Type B pancreatic cell (in vitro differentiated cells): ENCODE data around the gene TOM1. TPM values are rescaled to one million over a fixed set of nuclear protein-coding genes. Genes with fewer than 3 reads are reported as not detected.
"Not testable (repeated sequence)": the region's sequence is repeated elsewhere in the genome, so short reads cannot be mapped to it uniquely, and the experiment has no call there.

ENCODE experiments used
- DNase-seq: peaks from one replicate; pipeline ENCODE4 v3.0.0; 2021; ENCODE audit warnings: mixed read lengths; ENCODE audit not compliant: unreplicated experiment; ENCODE audit errors: extremely low spot score
- H3K27ac Mint-ChIP-seq: 2 replicates; pipeline ENCODE4 v1.8.0; 2021; ENCODE audit warnings: mild to moderate bottlenecking, mixed read lengths
- H3K27me3 Mint-ChIP-seq: 2 replicates; pipeline ENCODE4 v1.8.0; 2021; ENCODE audit warnings: mixed read lengths
- H3K36me3 Mint-ChIP-seq: 2 replicates; pipeline ENCODE4 v1.8.0; 2021; ENCODE audit warnings: mixed read lengths
- H3K4me1 Mint-ChIP-seq: one replicate; pipeline ENCODE4 v1.8.0; 2021; ENCODE audit warnings: mixed read lengths; ENCODE audit not compliant: unreplicated experiment
- H3K4me3 Mint-ChIP-seq: 2 replicates; pipeline ENCODE4 v1.8.0; 2021; ENCODE audit warnings: mild to moderate bottlenecking, mixed read lengths
- H3K9me3 Mint-ChIP-seq: 2 replicates; pipeline ENCODE4 v1.8.0; 2021; ENCODE audit warnings: mixed read lengths
- total RNA-seq: library from RNA; stranded (reverse); gene quantifications from 2 replicates; pipeline ENCODE4 v1.2.1, GENCODE V29; 2021; ENCODE audit warnings: low replicate concordance
- TF ChIP-seq, protein P1 (sequence below): fragments of 200-600 bp; sonication (generic); conservative IDR thresholded peaks from 2 replicates; pipeline ENCODE4 v1.5.0; 2021; ENCODE audit warnings: antibody characterized with exemption, mild to moderate bottlenecking

Gene TOM1
- total RNA-seq, 1 donor from 2014 or later: 37.6 TPM

GRCh38 chr22:35357883-35358621 lies 58.4 kb downstream of the TOM1 start:
- H3K4me1 Mint-ChIP-seq: peaks cover 8% of the 10 kb centered on the region
- no peak for DNase-seq
- H3K4me3 Mint-ChIP-seq: no peak overlapping the region
- H3K36me3 Mint-ChIP-seq: no peaks in the 10 kb centered on the region
- TF ChIP-seq, protein P1, sequence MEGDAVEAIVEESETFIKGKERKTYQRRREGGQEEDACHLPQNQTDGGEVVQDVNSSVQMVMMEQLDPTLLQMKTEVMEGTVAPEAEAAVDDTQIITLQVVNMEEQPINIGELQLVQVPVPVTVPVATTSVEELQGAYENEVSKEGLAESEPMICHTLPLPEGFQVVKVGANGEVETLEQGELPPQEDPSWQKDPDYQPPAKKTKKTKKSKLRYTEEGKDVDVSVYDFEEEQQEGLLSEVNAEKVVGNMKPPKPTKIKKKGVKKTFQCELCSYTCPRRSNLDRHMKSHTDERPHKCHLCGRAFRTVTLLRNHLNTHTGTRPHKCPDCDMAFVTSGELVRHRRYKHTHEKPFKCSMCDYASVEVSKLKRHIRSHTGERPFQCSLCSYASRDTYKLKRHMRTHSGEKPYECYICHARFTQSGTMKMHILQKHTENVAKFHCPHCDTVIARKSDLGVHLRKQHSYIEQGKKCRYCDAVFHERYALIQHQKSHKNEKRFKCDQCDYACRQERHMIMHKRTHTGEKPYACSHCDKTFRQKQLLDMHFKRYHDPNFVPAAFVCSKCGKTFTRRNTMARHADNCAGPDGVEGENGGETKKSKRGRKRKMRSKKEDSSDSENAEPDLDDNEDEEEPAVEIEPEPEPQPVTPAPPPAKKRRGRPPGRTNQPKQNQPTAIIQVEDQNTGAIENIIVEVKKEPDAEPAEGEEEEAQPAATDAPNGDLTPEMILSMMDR: no peak
- H3K9me3 Mint-ChIP-seq: no peaks in the 10 kb centered on the region
- no peaks in the 10 kb centered on the region for H3K27me3 Mint-ChIP-seq
- no peak overlapping the region for H3K27ac Mint-ChIP-seq

DNA sequence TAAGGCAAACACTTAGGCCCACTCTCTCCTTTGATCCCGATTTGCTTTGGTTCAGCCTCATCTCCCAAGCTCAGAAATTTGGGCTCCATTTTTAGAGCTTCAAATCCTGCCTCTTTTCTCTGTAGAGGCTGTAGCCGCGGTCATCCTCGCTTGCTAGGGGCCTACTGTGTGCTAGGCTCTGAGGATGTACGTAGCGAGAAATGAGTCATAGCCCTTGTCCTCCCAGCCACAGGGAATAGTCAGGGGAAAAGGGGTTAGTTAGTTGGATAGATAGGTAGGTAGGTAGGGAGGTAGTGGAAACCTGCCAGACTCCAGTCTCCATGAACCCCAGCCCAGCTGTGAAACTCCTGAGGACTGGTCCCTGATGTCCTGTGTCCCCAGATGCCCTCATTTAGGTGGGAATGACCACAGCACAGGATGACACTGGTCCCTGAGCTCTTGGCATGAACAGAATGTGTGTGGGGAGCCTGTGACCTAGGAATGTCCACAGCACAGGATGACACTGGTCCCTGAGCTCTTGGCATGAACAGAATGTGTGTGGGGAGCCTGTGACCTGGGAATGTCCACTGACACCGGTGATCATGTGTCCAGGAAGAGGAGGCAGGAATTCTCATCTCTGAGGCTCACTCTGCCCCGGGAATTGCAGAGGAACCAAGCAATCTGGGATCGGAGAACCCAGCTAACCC lies 59.8 kb downstream of the TOM1 start:
- no peaks in the 10 kb centered on the region for H3K36me3 Mint-ChIP-seq
- no peaks in the 10 kb centered on the region for H3K9me3 Mint-ChIP-seq
- TF ChIP-seq, protein P1: no peak
- peaks cover 8% of the 10 kb centered on the region for H3K4me1 Mint-ChIP-seq
- H3K27ac Mint-ChIP-seq: no peak overlapping the region
- DNase-seq: no peak
- H3K27me3 Mint-ChIP-seq: no peaks in the 10 kb centered on the region
- H3K4me3 Mint-ChIP-seq: no peak overlapping the region

- DNase-seq: no peak
- no peaks in the 10 kb centered on the region for H3K27me3 Mint-ChIP-seq
- peaks cover 2% of the 10 kb centered on the region for H3K4me1 Mint-ChIP-seq
- no peaks in the 10 kb centered on the region for H3K36me3 Mint-ChIP-seq
- H3K9me3 Mint-ChIP-seq: no peaks in the 10 kb centered on the region
- H3K27ac Mint-ChIP-seq: no peak overlapping the region
- no peak overlapping the region for H3K4me3 Mint-ChIP-seq
- TF ChIP-seq, protein P1: no peak
These were observed 61.4 kb downstream of the TOM1 start for GRCh38 chr22:35361001-35361558.

- no peak for DNase-seq
- Mint-ChIP-seq H3K9me3 (no peaks in the 10 kb centered on the region), H3K36me3 (no peaks in the 10 kb centered on the region), H3K27ac (no peak overlapping the region), H3K4me1 (no peaks in the 10 kb centered on the region), H3K27me3 (no peaks in the 10 kb centered on the region), H3K4me3 (no peak overlapping the region)
- TF ChIP-seq, protein P1: no peak
These were observed 63.9 kb downstream of the TOM1 start for GRCh38 chr22:35363566-35364086.

DNA sequence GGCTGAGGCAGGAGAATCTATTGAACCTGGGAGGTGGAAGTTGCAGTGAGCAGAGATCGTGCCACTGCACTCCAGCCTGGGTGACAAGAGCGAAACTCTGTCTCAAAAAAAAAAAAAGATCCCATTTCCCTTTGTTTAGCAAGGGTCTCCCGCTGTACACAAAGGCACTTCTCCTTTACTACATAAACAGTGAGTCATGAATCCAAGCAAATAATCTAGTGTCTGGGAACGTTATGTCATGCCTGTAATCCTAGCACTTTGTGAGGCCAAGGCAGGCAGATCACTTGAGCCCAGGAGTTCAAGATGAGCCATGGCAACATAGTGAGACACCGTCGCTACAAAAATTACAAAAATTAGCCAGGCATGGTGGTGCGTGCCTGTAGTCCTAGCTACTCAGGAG lies 64.5 kb downstream of the TOM1 start:
- not testable (repeated sequence) for H3K9me3 Mint-ChIP-seq, H3K36me3 Mint-ChIP-seq, H3K27me3 Mint-ChIP-seq, H3K27ac Mint-ChIP-seq, DNase-seq, H3K4me3 Mint-ChIP-seq, H3K4me1 Mint-ChIP-seq
